ENCODE data around the gene FBXW11. TPM values are rescaled to one million over a fixed set of nuclear protein-coding genes. Genes with fewer than 3 reads are reported as not detected.

The FBXW11 gene
- total and polyA plus RNA-seq, 2 of the 8 experiments (the other 6 are each of a cell fraction or from before 2014, with no cell fraction given) = 45.0 to 75.6 TPM

- Histone ChIP-seq H3K23ac (ENCODE audit: insufficient read length) (no peak overlapping the region), H2BK15ac (ENCODE audit: low read length) (no peak overlapping the region), H3K79me2 (ENCODE audit: control insufficient read depth in 1 of 2, insufficient read depth in 2 of 2, low read length in 2 of 2) (no peaks in the 10 kb centered on the region), H4K20me1 (replicated peaks in 1 of 2; ENCODE audit: control insufficient read depth in 1 of 2, insufficient read depth in 2 of 2, low read length in 2 of 2) (no peaks in the 10 kb centered on the region), H4K5ac (ENCODE audit: insufficient read length, low read depth, low read length) (no peak overlapping the region), H3K4ac (replicated peaks; ENCODE audit: insufficient read length, low read depth, low read length) (no peak overlapping the region), H3K4me1 (replicated peaks in 1 of 4; ENCODE audit: control insufficient read depth in 3 of 4, insufficient read depth in 4 of 4, low read length in 3 of 4) (peaks cover 0 to 9% (median 0%) of the 10 kb centered on the region in 4 experiments; a peak in 5 of 7 replicates), H2BK20ac (ENCODE audit: low read length) (no peak overlapping the region), H2AK5ac (ENCODE audit: low read depth, low read length) (no peak overlapping the region), H4K91ac (replicated peaks; ENCODE audit: insufficient read length, low read length) (no peak overlapping the region), H3K4me2 (ENCODE audit: insufficient read depth in 1 of 2, low read depth in 2 of 2, low read length in 2 of 2) (no peak overlapping the region), H2BK120ac (replicated peaks; ENCODE audit: low read depth, low read length) (no peak overlapping the region), H3K27me3 (replicated peaks in 1 of 4; ENCODE audit: control insufficient read depth in 3 of 4, extremely low read depth in 1 of 4, insufficient read depth in 3 of 4, low read length in 3 of 4) (no peaks in the 10 kb centered on the region), H3K9me3 (ENCODE audit: insufficient read depth in 2 of 2, low read depth in 1 of 2, low read length in 1 of 2) (no peaks in the 10 kb centered on the region), H3K27ac (ENCODE audit: low read depth, low read length) (0 out of 2 replicates have a peak overlapping the region, but pooled peaks have one; percentile 16), H3K14ac (ENCODE audit: insufficient read length) (no peak overlapping the region), H3K36me3 (ENCODE audit: control insufficient read depth in 2 of 4, insufficient read depth in 4 of 4, low read length in 3 of 4) (no peaks in the 10 kb centered on the region), H2BK12ac (ENCODE audit: low read depth, low read length) (peak overlapping the region; percentile 55; the same call in 1 of the 2 replicates), H3K9ac (replicated peaks in 1 of 4; ENCODE audit: extremely low read depth in 1 of 4, low read depth in 3 of 4, low read length in 3 of 4) (no peak overlapping the region), H3K23me2 (ENCODE audit: low read depth, low read length) (no peaks in the 10 kb centered on the region), H4K8ac (ENCODE audit: extremely low read depth, insufficient read depth, low read length) (no peak overlapping the region; the same call in 1 of the 2 replicates), H2AFZ (ENCODE audit: low read length) (no peak overlapping the region), H3K4me3 (ENCODE audit: extremely low read depth in 1 of 4, insufficient read depth in 2 of 4, low read depth in 3 of 4, low read length in 4 of 4) (no peak overlapping the region), H3K18ac (ENCODE audit: extremely low read depth, low read length) (no peak overlapping the region), H3K56ac (replicated peaks; ENCODE audit: insufficient read length, low read depth, low read length) (no peak overlapping the region), H2BK5ac (ENCODE audit: low read depth, low read length) (peak overlapping the region; percentile 48; the same call in 1 of the 2 replicates), H3K79me1 (ENCODE audit: low read depth, low read length) (no peaks in the 10 kb centered on the region)
- POLR2A ChIA-PET (ENCODE audit: partially characterized antibody) = interaction anchor here (1.4 kb wide), 1 partner anchor 37 kb away, joined by 9 read pairs; the partner anchor contains the start of gene FBXW11
- DNase-seq (ENCODE audit: low read depth in 1 of 2, low spot score in 2 of 2) (no peak), FAIRE-seq (no peak)
- CTCF ChIA-PET (ENCODE audit: partially characterized antibody) = interaction anchor here (1.6 to 5.9 kb wide), 8 partner anchors 7 to 135 kb away, joined by 5 to 83 read pairs (median 32); partner anchors contain the start of gene FBXW11
- TF ChIP-seq KDM1A (IDR thresholded peaks at IDR 0.05; ENCODE audit: borderline replicate concordance, low read length) (no peak), USF2 (IDR thresholded peaks at IDR 0.05; ENCODE audit: low read length) (no peak), RNF2 (IDR thresholded peaks at IDR 0.05; ENCODE audit: borderline replicate concordance, low read depth, low read length, missing control alignments, poor library complexity, severe bottlenecking) (no peak), POLR2AphosphoS5 (IDR thresholded peaks at IDR 0.05; ENCODE audit: low read depth, low read length) (no peak), SP4 (IDR thresholded peaks at IDR 0.05; ENCODE audit: low read length) (no peak), PHF8 (conservative IDR thresholded peaks at IDR 0.05; ENCODE audit: low read depth, low read length) (no peak), TAF7 (optimal IDR thresholded peaks at IDR 0.05; ENCODE audit: borderline replicate concordance, low read depth, low read length) (no peak)
- 95% methylated on average over 13 of the region's 13 CpGs; no CpG with 5 or more reads in 1 of the 2 experiments for WGBS, 2 experiments (ENCODE audit: extremely low coverage in 1 of 2, insufficient coverage in 1 of 2, insufficient read length in 1 of 2, insufficient replicate concordance in 2 of 2, low coverage in 1 of 2, low lambda C conversion rate in 2 of 2, missing lambda C conversion rate in 1 of 2)
Measured at GRCh38 chr5:172043865-172044264, 37.4 kb upstream of the FBXW11 start.

Measured in H1 (cell line).